GM21576 (cell line): Measurements from ENCODE around the gene AK5.

Source experiments
- ATAC-seq: cut with Tn5 transposase; IDR thresholded peaks from one replicate; pipeline ENCODE4 v1.9.1; 2021; ENCODE audit warnings: mild to moderate bottlenecking, moderate library complexity; ENCODE audit not compliant: unreplicated experiment

AK5 gene

GRCh38 chr1:77348549-77348948 is 66.7 kb downstream of the AK5 start:
- no peak for ATAC-seq

GRCh38 chr1:77349275-77349674 is 67.5 kb downstream of the AK5 start:
- ATAC-seq = no peak

GRCh38 chr1:77350012-77350770 is 68.4 kb downstream of the AK5 start:
- no peak for ATAC-seq

GRCh38 chr1:77354536-77354935 is 72.7 kb downstream of the AK5 start:
- no peak for ATAC-seq

GRCh38 chr1:77355010-77355409 is 73.2 kb downstream of the AK5 start:
- no peak for ATAC-seq

DNA sequence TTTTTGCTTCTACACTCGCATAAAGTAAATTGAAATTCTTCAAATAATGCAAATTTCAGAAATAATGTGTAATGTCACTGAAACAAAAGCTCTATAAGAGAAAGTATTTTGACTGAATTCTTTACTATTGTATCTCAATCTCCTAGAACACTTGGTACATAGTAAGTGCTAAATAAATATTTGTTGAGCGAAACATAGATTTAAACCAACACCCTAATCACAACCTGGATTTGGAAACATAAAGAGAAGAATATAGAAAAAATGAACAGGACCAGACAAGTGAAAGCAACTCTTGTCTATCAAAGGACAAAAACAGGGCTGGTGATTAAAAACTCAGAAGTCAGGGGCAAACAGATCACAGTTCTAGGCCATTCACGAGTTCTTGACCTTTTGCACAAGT is 74.3 kb downstream of the AK5 start:
- no peak for ATAC-seq

DNA sequence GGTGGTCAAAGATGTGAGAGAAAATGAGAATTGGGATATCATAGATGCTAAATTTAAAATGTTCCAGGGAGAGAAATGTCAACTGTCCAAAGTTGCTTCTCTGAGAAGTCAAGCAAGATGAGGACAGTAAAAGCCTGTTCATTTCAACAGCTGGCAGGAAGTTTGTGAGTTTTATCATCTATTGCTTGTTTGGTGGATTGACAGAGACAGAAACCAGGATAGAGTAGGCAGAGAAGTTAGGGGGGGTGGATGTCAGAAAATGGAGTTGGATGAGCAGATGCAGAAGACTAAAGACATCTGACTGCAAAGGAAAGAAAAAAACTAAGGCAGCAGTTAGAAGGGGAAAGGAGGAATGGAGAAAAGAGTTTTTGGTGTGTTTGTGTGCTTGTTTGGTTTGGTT is 78.4 kb downstream of the AK5 start:
- ATAC-seq = no peak

- ATAC-seq = no peak
Measured at GRCh38 chr1:77361621-77362020, 79.8 kb downstream of the AK5 start.

- no peak for ATAC-seq
Measured at GRCh38 chr1:77370161-77370560, 88.3 kb downstream of the AK5 start.

GRCh38 chr1:77370583-77371306 is 88.9 kb downstream of the AK5 start:
- ATAC-seq = no peak

GRCh38 chr1:77371396-77371795 is 89.6 kb downstream of the AK5 start:
- ATAC-seq = no peak

DNA sequence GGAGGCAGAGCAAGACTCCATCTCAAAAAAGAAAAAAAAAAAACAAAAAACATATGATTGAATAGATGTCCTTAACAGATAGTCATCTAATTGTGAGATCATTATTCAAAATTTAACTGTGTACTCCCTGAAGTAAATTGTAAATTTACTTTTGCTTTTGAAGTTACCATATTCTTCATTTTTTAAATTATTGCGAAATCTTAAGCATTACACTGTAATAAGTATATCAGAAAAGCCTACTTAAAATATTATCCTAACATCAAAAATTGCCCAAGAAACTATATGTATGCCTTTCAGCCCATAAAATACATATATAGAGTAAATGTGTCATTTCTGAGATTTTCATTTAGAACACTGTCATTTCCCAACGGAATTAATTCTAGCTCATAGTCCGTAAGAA is 91.9 kb downstream of the AK5 start:
- ATAC-seq = no peak

DNA sequence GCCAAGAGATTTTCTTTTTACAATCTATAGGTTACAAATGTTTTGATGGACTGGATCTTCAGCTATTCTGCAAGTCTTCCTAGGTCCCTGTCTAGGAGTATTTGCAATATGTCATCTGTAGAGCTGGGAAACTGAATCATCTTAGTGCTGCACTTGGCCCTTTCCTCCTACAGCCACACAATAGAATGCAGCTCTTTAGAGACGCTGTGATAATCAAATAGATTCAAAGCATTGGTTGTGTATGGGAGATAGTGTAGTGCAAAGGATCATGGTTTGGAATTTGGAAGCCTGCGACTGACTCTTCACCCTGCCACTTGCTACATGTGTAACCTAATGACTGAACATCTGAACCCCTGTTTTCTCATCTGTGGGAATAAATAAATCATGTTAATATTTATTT is 93.7 kb downstream of the AK5 start:
- ATAC-seq = no peak

GRCh38 chr1:77375990-77376389 is 94.2 kb downstream of the AK5 start:
- no peak for ATAC-seq

- ATAC-seq = no peak
Measured at GRCh38 chr1:77378723-77379535, 97.1 kb downstream of the AK5 start.

GRCh38 chr1:77382366-77382765 is 100.5 kb downstream of the AK5 start:
- no peak for ATAC-seq

- ATAC-seq = no peak
Measured at GRCh38 chr1:77383236-77383635, 101.4 kb downstream of the AK5 start.

DNA sequence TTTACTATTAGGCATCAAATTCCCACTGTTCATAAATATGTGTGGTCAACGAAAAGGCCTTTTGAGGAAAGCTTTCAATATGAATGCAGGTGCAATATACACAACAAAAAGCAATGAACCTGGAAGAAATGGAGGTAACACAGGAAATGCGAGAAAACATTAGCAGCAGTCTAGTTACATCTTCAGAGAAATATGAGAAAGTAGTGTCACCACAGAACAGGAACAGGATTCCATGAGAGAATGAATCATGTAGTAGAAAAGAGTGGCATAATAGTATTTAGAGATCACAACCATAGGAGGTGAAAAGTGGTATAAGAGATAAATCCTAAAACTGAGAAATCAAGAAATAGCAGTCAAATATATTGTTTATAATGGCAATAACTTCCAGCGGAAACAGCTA is 103.7 kb downstream of the AK5 start:
- no peak for ATAC-seq

GRCh38 chr1:77386276-77386675 is 104.5 kb downstream of the AK5 start:
- ATAC-seq = no peak

GRCh38 chr1:77387553-77387952 is 105.7 kb downstream of the AK5 start:
- no peak for ATAC-seq

GRCh38 chr1:77388661-77389060 is 106.8 kb downstream of the AK5 start:
- no peak for ATAC-seq

DNA sequence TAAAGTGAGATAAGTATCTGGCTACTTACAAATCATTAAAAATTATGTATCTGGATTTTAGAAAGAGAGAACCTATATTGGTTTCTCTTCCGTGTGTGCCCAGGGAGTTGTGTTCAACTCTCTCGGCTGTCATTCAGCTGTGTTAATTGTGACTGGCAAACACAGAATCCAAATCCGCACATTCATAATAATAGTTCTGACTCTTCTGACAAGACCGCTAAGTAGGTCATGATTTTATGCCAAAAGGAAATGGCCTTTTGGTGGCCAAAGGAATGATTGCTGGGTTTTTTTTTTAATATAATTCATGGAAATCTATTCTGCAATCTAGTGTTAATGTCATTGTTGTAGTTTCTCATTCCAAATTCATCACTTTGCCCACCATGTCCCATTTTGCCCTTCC is 110.7 kb downstream of the AK5 start:
- ATAC-seq = no peak
